Astrocyte (in vitro differentiated cells and primary cell): ENCODE measurements around the gene SRPK3.

Experiments used
- EZH2 ChIP-seq: IDR thresholded peaks from 2 replicates; pipeline ENCODE4 v1.6.1; 2012; ENCODE audit warnings: mild to moderate bottlenecking, low read length, inconsistent platforms; ENCODE audit not compliant: insufficient read depth
- TF ChIP-seq, protein P1 (sequence below): IDR thresholded peaks from 2 replicates; pipeline ENCODE4 v1.5.1; 2011; ENCODE audit warnings: low read depth, mild to moderate bottlenecking, inconsistent platforms, low read length, moderate library complexity; ENCODE audit not compliant: insufficient read depth

DNA sequence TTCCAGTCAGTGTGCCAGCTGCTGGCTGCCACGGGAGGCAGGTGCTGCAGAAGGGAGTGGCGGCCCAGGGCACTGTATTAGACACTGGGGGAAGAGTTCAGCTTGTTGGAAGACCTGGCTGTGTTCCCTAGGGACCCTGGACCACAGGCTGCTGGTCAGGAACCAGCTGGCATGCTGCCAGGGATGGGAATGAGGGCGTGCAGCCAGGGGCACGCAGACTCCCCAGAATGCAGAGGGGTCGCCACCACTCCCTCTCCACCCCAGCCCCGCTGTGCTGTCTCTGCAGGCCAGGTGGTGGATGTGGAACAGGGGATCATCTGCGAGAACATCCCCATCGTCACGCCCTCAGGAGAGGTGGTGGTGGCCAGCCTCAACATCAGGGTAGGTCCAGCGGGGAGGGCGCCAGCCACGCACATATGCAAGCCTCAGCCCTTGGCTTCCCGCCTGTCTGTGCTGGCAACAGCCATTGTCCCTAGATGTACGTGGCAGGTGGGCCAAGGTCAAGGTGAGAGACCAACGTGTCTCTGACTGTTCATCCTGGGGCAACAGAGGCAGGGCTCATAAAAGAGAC lies 43.9 kb upstream of the SRPK3 start:
- TF ChIP-seq, protein P1, sequence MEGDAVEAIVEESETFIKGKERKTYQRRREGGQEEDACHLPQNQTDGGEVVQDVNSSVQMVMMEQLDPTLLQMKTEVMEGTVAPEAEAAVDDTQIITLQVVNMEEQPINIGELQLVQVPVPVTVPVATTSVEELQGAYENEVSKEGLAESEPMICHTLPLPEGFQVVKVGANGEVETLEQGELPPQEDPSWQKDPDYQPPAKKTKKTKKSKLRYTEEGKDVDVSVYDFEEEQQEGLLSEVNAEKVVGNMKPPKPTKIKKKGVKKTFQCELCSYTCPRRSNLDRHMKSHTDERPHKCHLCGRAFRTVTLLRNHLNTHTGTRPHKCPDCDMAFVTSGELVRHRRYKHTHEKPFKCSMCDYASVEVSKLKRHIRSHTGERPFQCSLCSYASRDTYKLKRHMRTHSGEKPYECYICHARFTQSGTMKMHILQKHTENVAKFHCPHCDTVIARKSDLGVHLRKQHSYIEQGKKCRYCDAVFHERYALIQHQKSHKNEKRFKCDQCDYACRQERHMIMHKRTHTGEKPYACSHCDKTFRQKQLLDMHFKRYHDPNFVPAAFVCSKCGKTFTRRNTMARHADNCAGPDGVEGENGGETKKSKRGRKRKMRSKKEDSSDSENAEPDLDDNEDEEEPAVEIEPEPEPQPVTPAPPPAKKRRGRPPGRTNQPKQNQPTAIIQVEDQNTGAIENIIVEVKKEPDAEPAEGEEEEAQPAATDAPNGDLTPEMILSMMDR: no peak
- no peak for TF ChIP-seq EZH2
